Activated CD4-positive, alpha-beta T cell treated with anti-CD3 and anti-CD28 coated beads, Interleukin-2, Interleukin-6, amounts not matched to agents 100 ng/mL and 50 ng/mL, durations not matched to agents 16 hours and 8 hours (primary cell): Measurements from ENCODE around the gene TCF7L1.
"Not testable (repeated sequence)": the region's sequence is repeated elsewhere in the genome, so short reads cannot be mapped to it uniquely, and the experiment has no call there.

Experiments
- DNase-seq: peaks from one replicate; pipeline ENCODE4 v3.0.0-alpha.2; 2020

TCF7L1 gene

DNA sequence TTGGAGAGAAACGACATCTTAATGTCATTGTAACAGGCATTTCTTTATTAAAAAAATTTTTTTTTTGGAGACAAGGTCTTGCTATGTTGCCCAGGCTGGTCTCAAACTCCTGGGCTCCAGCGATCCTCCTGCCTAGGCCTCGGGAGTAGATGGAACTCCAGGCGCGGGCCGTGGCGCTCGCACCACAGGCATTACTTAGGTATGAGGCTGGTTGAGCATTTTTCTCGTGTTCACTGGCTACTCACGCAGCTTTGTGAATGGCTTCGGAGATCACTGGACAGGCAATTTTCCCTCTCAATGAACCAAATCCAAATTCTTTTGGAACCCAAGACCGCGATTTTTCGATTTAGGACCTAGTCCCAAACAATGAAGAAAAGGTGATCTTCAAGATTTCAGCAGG is 795 bp upstream of the TCF7L1 start:
- DNase-seq = no peak

DNA sequence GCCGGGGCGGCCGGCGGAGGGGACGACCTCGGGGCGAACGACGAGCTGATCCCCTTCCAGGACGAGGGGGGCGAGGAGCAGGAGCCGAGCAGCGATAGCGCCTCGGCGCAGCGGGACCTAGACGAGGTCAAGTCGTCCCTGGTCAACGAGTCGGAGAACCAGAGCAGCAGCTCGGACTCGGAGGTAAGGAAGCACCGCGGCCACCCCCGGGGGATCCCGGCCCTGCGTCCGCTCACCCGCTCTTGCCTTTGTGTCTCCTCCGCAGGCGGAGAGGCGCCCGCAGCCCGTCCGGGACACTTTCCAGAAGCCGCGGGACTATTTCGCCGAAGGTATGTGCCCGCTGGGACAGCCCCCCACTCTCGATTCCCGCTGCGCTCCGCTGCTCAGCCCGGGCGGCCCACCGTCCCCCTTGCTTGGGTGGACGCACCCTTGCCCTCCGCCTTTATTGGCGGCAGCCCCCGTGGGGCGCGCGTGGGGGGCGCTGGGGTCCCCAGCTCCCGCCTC is 611 bp downstream of the TCF7L1 start:
- DNase-seq = peak; percentile 6

DNA sequence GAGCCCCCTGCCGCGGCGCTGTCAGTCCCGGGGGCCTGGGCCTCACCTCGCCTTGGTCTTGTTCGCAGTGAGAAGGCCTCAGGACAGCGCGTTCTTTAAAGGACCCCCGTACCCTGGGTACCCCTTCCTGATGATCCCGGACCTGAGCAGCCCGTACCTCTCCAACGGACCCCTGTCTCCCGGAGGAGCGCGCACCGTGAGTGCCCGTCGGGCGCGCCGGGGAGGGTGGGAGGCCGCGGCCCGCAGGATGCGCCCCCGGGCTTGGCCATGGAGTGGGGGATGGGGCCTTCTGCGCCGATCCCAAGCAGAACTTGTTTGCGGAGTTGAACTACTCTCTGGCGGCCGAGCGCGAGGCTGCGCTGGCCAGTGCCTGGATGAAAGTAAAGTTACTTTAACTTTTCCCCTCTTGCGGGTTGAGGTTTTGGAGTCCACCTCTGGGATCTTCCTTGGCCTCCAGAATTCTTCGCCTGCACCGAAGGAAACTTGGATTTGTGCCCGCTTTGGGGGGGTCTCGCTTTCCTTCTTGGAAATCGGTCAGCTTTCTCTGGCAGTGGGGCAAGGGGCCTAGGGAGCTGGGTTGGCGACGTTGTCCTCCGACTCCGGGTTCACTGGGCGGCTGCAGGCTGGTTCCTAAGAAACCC is 1.2 kb downstream of the TCF7L1 start:
- DNase-seq = no peak

DNA sequence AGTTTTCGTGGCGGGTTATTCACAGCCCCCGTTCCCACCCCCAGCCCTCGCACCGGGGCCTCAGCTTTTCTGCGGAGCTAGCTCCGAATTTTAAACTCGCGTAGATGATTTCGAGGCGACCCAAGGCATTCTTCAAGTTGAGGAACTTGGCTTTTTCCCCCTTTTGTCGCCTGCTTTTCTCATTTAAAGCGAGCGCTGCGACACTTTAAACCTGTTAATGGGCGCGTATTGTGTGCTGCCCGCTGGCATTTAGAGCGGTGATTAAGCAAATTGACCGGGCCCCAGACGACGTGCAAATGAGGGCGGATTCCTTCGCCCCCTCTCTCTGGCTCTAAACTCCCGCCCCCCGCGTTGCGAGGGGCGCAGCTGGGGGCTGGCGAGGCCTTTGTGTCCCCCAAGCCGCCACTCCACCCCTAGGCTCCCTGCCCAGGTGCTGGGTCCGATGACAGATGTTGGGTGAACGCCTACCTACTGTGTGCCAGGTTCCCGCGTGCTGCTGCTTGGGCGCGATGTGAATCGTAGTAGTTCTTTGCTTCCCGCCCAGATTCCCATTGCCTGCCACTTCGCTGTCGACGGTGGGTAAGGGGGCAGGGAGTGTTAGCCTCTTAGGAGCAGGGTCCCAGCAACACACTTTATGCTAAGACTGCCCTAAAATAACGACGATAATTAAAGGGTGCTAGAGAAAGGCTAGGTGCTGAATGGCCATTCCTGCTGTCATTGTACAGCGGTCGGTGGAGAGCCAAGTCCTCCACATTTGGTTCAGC is 1.9 kb downstream of the TCF7L1 start:
- no peak for DNase-seq

DNA sequence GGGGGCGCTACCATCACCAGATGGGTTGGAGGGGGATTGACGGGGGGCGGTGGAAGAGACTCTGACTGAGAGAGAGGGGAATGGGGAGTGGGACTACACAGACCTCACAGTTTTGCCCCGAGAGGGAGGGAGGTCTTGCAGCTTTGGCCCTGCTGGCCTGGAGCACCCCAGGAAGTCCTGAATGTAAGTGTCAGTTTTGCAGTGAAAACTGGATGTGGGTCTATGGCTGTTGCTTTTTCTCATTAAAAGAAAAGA is 2.4 kb downstream of the TCF7L1 start:
- DNase-seq = no peak

DNA sequence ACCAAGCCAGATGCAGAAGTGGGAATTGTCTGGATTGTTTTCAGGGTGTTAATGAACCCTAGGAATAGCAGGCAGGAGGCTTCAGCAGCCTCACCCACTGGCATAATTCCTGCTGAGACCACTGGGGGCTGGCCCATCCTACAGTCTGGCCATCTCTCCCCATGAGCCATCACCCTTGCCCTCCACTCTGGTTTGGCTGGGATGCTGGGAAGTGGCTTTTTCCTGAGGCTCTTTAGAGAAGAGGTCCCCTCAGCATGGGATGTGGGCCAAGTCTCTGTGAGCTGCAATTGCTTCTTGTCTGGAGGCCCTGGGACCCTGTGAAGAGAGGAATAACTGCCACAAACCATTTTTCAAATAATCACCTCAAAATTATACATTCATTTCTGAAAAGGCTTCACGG is 4.0 kb downstream of the TCF7L1 start:
- no peak for DNase-seq

DNA sequence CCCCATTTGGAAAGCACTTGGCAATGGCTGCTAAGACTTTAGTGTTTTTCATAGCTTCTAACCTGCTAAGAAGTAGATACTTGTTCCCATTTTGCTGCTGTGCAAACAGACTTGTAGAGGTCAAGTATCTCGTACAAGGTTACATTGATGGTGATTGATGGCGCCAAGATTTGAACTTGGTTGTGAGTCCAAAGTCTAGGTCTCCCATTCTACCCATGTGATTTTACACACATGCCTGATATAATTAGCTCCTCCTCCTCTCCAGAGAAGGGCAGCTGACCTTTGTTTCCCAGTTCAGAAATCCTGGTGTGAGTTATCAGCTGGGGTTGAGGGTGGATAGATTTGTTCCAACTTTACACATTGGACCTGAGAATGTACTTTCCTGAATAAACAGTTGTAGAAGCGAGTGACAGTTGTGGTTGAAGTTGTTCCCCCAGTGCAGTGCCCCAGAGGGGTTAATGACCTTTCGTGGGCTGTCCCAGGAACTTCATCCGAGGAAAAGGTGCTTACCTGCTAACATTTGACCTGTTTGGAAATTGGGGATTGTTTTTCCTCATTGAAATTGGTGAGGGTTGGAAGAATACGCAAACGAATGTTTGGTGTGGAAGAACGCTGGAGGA is 10.4 kb downstream of the TCF7L1 start:
- no peak for DNase-seq

DNA sequence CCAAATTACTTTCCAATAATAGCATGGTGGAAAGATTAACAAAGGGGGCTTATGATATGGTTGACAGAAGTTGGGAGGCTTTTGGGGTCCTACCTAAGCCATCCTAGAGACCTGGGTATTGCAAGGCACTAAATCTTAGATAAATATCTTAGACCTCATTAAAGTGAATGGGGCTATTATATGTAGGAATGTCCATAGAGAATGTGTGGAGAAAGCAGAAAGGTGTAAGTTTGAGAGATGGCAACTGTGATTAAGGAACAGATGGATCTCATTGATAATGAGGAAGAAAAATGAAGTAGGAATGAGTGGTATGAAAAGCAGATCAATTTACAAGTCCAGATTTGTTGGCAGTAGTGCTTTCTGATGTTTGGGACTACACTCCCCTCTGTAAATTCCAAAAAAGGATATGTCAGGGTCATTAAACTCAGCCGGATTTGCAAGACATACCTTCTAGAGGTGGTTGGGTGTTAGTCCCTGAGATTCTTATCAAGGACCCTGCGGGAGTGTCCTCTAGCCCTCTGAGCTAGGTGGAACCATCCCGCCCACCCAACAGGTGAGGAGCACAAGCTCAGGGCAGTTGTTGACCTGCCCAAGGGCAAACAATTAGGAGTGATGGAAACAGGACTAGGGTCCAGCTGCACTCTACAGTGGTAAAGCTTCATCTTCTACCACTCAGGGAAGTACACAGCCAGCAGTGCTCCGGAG is 12.1 kb downstream of the TCF7L1 start:
- DNase-seq = no peak

DNA sequence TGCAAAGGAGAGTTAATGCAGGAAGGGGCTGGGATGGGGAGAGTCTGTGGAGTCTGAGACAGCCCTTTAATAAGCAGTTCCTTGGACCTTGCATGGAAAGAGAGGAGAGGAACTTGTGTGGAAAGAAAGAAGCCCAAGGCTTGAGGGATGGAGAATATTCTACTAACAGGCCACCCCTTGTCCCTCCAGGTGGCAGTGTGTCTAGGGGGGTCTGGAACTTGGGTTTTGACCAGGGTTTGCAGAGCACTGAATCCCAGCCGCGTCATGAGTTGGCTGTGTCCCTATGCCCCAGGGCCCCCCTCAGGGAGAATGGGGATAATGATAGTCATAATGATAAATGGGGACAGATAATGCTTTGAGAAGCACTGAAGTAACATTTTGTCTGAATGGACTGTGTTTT is 15.0 kb downstream of the TCF7L1 start:
- DNase-seq = no peak

DNA sequence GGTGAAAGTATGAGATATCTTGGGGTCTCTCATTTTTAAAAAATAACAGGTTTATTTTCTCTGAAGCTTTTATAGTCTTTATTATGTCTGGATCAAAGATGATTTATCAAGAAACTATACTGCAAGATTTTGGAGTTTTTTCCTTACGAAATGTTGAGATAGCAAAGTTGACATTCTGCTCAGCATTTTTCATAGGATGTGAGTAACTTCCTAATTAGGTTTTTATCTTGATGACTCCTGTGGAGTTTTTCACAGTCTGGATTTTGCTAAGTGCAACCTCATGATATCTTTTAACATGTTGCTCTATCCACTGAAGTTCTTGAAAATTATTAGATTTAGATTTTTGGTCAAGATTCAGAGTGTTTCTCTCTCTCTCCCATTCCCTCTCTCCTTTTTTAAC is 17.8 kb downstream of the TCF7L1 start:
- DNase-seq = no peak

DNA sequence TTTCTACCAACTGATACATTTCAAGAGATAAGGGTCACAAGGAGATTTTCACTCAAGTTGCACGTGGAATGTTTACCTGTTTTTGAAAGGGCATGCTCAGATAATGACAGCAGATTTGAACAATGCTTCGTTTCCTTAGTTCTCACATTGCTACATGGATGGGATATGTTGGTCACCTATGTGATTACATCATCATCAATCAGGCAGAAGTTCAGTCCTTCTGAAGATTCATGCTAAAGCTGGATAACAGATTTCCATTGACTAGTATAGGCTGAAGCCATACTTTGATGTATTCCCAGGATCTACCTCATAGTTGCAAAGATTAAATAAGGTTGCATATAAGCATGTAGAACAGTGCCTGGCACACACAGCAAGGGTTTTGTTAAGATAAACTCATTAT is 19.7 kb downstream of the TCF7L1 start:
- DNase-seq = no peak

DNA sequence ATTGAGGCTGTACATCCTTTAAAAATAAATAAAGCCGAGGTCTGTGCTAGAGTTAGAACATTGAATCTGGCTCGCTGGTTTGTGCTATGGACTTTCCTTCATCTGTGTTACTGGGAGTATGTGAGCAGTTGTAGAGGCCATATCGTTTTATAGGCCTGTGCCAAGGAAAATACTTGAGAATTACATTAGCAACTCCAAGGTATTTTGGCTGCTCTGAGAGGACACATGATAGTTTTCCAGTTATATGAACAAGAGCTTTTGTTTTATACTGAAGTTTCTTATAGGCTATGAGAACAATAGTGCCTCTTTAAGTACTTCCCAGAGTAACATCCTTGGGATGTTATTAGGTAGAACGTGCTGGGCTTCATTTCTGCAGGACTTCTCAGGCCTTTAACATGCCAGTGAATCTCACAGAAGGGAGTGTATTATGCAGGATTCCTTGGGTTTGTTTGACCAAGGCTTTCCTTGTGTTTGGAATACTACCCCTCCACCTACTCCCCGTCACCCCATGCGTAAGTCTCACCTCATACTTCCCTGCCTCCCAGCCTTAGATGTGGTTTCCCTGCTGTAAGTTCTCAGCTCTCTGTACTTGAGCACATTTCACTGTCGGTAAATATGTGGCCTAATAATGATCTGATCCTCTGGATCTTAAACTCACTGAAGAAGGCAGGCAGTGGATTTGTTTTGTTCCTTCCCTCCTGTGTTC is 21.0 kb downstream of the TCF7L1 start:
- no peak for DNase-seq

DNA sequence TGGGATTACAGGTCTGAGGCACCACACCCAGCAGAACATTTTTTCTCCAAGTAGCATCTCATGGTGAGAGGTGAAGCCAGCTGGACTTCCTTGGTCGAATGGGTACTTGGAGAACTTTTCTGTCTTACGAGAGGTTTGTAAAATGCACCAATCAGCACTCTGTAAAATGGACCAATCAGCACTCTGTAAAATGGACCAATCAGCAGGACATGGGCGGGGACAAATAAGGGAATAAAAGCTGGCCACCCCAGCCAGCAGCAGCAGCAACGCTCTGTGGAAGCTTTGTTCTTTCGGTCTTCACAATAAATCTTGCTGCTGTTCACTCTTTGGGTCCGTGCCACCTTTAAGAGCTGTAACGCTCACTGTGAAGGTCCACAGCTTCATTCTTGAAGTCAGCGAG is 21.9 kb downstream of the TCF7L1 start:
- DNase-seq = not testable (repeated sequence)

DNA sequence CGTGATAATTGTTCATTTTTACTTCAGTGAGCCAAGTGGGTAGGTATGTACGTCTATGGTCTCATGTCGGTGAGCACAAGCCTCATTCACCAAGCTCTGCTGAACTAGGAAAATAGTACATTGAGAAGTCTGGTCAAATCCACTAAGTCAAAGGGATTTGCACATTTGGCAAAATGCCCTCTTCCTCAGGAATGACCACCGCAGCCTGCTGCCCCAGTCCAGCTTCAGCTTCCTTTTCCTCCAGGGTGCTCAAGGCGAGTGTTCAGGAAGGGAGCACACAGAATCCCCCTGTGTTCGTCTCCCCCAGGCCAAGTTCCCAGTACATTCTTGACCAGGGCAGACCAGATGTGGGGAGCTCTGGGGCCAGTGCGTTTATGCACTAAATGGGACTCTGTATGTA is 23.0 kb downstream of the TCF7L1 start:
- no peak for DNase-seq

DNA sequence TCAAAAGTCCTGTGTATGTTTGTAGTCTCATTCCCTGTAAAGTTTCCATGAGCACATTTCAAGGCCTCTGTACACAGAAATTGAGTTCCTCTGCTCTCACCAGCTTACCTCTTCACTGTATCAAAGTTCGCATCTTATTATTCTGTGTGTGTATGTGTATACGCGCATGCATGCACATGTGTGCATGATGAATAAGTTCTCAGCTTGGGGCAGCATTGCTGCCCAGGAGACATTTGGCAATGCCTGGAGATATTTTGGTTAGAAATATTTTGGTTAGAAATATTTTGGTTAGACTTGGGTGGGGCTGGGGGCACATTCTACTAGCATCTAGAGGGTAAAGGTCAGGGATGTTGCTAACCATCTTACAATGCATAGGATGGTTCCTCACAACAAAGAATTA is 23.4 kb downstream of the TCF7L1 start:
- no peak for DNase-seq

DNA sequence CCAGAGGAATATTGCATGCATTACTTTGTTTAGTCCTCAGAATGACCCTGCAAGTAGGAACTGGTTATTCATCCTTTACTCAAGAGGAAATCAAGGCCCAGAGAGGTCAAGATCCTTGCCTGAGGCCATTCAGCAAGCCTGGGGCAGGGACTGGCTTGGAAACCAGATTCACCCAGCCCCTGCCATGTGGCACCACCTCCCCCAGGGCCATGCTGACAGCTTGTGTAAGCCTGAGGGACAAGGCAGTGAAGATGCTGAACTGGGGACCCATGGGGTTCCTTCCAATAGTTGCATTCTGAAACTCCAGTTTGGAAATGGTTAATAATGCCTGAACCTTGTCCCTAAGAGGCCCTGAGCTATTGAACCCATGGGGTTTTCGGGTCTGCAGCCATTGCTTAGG is 24.2 kb downstream of the TCF7L1 start:
- DNase-seq = no peak

DNA sequence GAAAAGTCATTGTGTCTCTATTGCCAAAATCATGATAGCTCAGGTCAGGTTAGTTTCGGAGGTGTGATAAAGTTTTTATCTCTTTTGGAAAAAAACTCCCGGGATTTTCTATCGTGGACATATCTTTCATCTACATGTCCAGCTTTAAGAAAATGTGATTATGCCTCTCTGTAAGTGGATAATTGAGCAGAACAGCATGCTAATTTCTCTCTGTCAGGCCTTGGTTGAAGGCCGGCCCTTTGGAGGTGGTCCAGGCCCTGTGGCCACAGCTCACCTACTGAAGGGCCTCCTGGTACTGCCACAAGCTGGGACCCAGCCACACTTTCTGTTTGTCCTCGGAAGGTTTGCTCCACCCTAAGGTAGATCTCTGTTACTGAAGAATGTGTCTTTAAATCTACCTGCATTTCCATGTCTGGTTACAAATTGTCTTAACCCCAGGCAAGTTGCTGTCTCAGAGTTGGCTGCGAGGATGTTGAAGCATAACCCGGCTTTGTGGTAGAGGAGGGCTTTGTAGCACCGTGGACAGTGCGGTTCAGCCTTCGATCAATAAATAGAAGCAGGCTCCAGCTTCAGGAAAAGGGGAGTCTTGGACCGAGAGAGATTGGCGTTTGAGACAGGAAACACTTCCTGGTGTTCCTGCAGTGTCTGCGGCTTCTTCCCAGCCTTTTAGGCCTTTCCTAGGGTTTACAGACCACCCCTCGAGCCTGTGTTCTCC is 25.5 kb downstream of the TCF7L1 start:
- no peak for DNase-seq

DNA sequence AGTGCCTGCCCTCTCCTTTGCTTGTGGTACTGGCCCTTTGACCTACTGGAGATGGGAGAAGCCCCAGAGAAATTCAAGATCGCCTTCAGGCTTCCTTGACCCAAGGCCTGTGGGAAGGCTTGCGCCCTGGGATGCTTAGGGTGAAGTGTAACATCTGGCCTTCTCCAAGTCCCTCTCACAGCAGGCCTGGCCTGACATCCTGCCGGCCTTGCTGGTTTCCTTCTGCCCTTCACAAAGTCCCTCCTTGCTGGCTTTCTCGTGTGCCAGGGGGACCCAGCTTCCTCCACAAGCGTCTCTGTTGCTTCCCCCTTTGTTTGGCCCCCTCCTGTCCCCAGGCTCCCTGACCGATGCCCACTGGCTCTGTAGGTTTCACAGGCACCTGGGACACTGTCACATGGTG is 26.4 kb downstream of the TCF7L1 start:
- DNase-seq = no peak

DNA sequence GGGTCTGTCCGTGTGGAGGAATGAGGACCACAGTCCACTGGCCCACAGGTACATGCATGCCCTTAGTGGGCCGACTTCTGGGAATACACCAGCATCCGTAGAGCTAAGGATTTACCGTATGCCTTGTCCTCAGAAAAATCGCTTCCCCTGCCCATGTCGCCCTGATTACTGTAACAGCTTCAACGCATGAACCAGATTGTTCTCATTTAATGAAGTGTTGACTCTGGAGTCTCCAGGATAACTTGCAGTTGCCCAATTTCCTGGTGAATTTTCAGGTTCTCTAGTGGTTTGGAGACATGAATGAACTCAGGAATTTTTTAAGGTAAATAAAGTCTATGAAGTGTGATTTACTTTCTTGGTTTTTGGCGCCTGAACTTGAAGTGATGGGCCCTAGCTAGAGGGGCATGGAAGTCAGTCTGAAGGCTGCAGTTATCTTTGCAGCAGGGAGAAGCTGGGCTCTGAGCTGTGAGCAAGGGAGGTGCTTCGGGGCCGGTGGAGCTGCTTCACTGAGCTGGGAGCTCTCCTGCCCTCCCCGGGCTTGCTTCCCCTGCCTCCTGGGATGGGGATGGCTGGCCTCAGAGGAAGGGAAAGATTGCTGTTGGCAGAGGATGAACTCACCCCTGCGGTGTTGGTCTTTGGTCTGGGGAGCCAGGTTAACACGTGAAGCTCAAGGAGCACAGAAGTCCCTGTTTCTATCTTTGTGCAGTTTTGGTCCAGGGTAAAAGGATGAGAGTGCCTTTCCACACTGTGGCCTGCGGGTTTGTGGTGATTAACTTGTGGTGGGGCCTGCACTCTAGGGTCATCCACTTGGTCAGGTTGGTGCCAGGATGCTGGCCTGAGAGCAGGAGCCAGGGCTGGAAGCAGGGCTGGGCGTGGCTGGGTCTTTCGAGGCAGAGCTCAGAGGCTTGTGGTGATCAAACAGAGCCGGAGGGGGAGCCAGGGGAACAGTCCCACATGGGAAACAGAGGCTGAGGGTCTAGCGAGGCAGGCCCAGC is 28.1 kb downstream of the TCF7L1 start:
- DNase-seq = no peak

DNA sequence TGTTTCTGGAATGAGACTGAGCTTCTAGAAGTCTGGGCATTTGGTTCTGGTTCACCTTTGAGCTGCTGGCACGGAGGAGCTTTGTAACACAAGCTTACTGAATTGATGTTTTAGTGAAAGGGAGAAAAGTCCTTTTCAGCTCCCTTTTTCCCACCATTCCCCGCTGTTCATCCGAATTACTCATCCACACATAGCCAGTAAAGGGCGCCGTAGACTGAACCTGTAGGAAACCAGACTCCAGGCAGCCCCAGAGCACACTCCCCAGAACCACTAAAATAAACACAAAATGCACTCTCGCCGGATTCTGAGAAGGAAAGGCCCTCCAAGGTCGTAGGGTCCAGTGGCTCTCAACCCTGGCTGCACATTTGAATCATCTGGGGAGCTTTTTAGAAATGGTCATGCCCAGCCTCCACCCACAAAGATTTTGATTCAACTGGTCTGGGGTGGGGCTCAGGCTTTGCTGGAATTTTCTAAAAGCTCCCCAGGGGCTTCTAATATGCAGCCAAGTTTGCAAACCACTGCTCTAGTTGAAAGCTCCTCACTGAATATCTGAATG is 29.6 kb downstream of the TCF7L1 start:
- no peak for DNase-seq

DNA sequence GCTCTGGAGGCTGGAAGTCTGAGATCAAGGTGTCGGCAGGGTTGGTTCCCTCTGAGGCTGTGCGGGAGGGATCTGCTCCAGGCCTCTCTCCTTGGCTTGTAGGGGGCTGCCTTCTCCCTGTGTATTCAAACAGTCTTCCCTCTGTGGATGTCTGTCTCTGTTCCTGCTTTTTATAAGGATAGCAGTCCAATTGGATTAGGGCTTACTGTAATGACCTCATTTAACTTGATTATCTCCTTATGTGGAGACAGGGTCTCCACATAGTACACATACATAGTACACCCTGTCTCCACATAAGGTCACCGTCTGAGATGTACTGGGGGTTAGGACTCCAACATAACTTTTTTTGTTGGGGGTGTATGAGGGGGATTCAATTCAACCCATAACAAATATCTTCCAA is 30.5 kb downstream of the TCF7L1 start:
- DNase-seq = no peak
